Stomach (tissue), 9 donors: ENCODE measurements around the gene RIPOR1. TPM values are rescaled to one million over a fixed set of nuclear protein-coding genes. Genes with fewer than 3 reads are reported as not detected.

Experiments used
- DNase-seq, 2 donors: peaks; one replicate each; pipeline versions ENCODE4 v3.0.0 to v3.0.0-alpha.2; 2013 to 2019
- H3K27ac ChIP-seq, 5 donors: fragments of 200-600 bp in 4 of 5; sonication (generic) in 4 of 5; one replicate each; pipeline ENCODE4 v1.5.1; 2013 to 2019; ENCODE audit warnings: mild to moderate bottlenecking in 1 of 5, moderate library complexity in 1 of 5
- H3K27me3 ChIP-seq, 3 donors: fragments of 200-600 bp; sonication (generic); one replicate each; pipeline ENCODE4 v1.5.1; 2017 to 2019; ENCODE audit warnings: mixed run types in 1 of 3
- H3K36me3 ChIP-seq, 4 donors: fragments of 200-600 bp; sonication (generic); 1 replicate in 3 of 4; 2 replicates in 1 of 4; pipeline ENCODE4 v1.5.1; 2016 to 2019
- H3K4me1 ChIP-seq, 4 donors: fragments of 200-600 bp; sonication (generic); one replicate each; pipeline ENCODE4 v1.5.1; 2016 to 2019
- H3K4me3 ChIP-seq, 4 donors: fragments of 200-600 bp; sonication (generic) in 3 of 4; one replicate each; pipeline ENCODE4 v1.5.1; 2016 to 2019; ENCODE audit warnings: mild to moderate bottlenecking in 1 of 4
- H3K9me3 ChIP-seq, 4 donors: fragments of 200-600 bp; sonication (generic); one replicate each; pipeline ENCODE4 v1.5.1; 2016 to 2019
- CTCF ChIP-seq, 7 experiments: fragments of 450-650 bp in 4 of 7; fragments of 200-600 bp in 3 of 7; sonication (generic) in 3 of 7; IDR thresholded peaks; one replicate each; pipeline ENCODE4 v1.5.1; 2016 to 2019; ENCODE audit warnings: antibody characterized with exemption in 7 of 7, control low read depth in 2 of 7, mild to moderate bottlenecking in 1 of 7
- EP300 ChIP-seq: sonication (generic); formaldehyde crosslinking; IDR thresholded peaks from one replicate; pipeline ENCODE4 v1.6.1; 2017; ENCODE audit warnings: antibody characterized with exemption
- POLR2A ChIP-seq, 4 donors: fragments of 450-650 bp; IDR thresholded peaks; one replicate each; pipeline ENCODE4 v1.6.1; 2016; ENCODE audit warnings: antibody characterized with exemption in 4 of 4, control low read depth in 2 of 4, mild to moderate bottlenecking in 1 of 4, moderate library complexity in 1 of 4
- POLR2AphosphoS5 ChIP-seq, 3 donors: sonication (generic); formaldehyde crosslinking; IDR thresholded peaks; one replicate each; pipeline ENCODE4 v1.6.1; 2016; ENCODE audit warnings: antibody characterized with exemption in 3 of 3
- WGBS, 5 donors: extraction: QIAGEN DNeasy Blood & Tissue Kit in 3 of 5; methylation state at CpG; one replicate each; pipeline versions ENCODE4 v1.1.5 to v1.1.7; 2013 to 2018; 5-methylcytosine and 5-hydroxymethylcytosine counted together
- intact Hi-C: fragments of 100-400 bp; cut with DNase I; formaldehyde crosslinking; loops from one replicate; pipeline ENCODE4 v1.15.1; 2023; ENCODE audit warnings: low total_unique reads
- polyA plus RNA-seq, 3 donors: library from polyadenylated mRNA; stranded (reverse); fragments of 200-250 nt; gene quantifications; one replicate each; pipeline ENCODE4 v1.2.3, GENCODE V29; 2013
- total RNA-seq, 5 donors: library from RNA; depleted of rRNA; stranded (reverse); fragments of >200 nt; gene quantifications; one replicate each; pipeline versions ENCODE4 v1.1.0 to v1.2.3, GENCODE V29; 2014 to 2016
- donor health status: healthy with polysubstance abuse.
- donor health status: Bipolar disorder and iron deficiency.
- donor health status: healthy.

Gene RIPOR1
- total and polyA plus RNA-seq, 8 donors, result 17.2 to 159 (median 27.4) TPM

GRCh38 chr16:67549240-67549639, 20.6 kb downstream of the RIPOR1 start:
- H3K9me3 ChIP-seq, result no peaks in the 10 kb centered on the region
- peak overlapping the region in 1 of 5 donors; percentile 67 for H3K27ac ChIP-seq
- no peak overlapping the region for H3K4me3 ChIP-seq
- 73 to 87% (median 82%) methylated on average over 4 of the region's 4 CpGs for WGBS, 5 donors
- H3K27me3 ChIP-seq, result no peaks in the 10 kb centered on the region
- no peak for DNase-seq
- peaks cover 17 to 46% (median 31%) of the 10 kb centered on the region in 4 donors for H3K36me3 ChIP-seq
- peaks cover 15 to 44% (median 32%) of the 10 kb centered on the region in 4 donors for H3K4me1 ChIP-seq
- intact Hi-C loops, result loop anchor here (5.0 kb wide), 1 partner anchor 93 kb away; no protein-coding TSS in a partner anchor
- TF ChIP-seq POLR2AphosphoS5 (IDR thresholded peaks at IDR 0.05) (no peak), EP300 (no peak), POLR2A (IDR thresholded peaks at IDR 0.05) (no peak), CTCF (IDR thresholded peaks at IDR 0.05) (no peak)

- Histone ChIP-seq H3K9me3 (no peaks in the 10 kb centered on the region), H3K36me3 (peaks cover 10 to 39% (median 24%) of the 10 kb centered on the region in 4 donors), H3K27me3 (no peaks in the 10 kb centered on the region), H3K4me3 (no peak overlapping the region), H3K4me1 (peaks cover 15 to 44% (median 32%) of the 10 kb centered on the region in 4 donors), H3K27ac (no peak overlapping the region)
- intact Hi-C loops, result loop anchor here (5.0 kb wide), 1 partner anchor 92 kb away; no protein-coding TSS in a partner anchor
- TF ChIP-seq POLR2AphosphoS5 (IDR thresholded peaks at IDR 0.05) (no peak), POLR2A (IDR thresholded peaks at IDR 0.05) (no peak), EP300 (no peak), CTCF (IDR thresholded peaks at IDR 0.05) (no peak)
- DNase-seq, result no peak
- 32 to 64% (median 40%) methylated on average over 1 of the region's 1 CpG for WGBS, 5 donors
Measured at GRCh38 chr16:67549936-67550335, 21.3 kb downstream of the RIPOR1 start.

- Histone ChIP-seq H3K27ac (no peak overlapping the region), H3K4me3 (no peak overlapping the region), H3K9me3 (no peaks in the 10 kb centered on the region), H3K4me1 (peaks cover 15 to 44% (median 28%) of the 10 kb centered on the region in 4 donors), H3K27me3 (no peaks in the 10 kb centered on the region), H3K36me3 (peaks cover 0 to 28% (median 13%) of the 10 kb centered on the region in 4 donors)
- no peak for DNase-seq
- TF ChIP-seq EP300 (no peak), POLR2A (IDR thresholded peaks at IDR 0.05) (no peak), POLR2AphosphoS5 (IDR thresholded peaks at IDR 0.05) (no peak), CTCF (IDR thresholded peaks at IDR 0.05) (no peak)
- 91 to 99% (median 97%) methylated on average over 2 of the region's 2 CpGs for WGBS, 5 donors
- intact Hi-C loops, result no loop called here
Measured at GRCh38 chr16:67551091-67551490, 22.5 kb downstream of the RIPOR1 start.

- no peak overlapping the region for H3K4me3 ChIP-seq
- H3K27ac ChIP-seq, result peak overlapping the region in 1 of 5 donors; percentile 10
- no peaks in the 10 kb centered on the region for H3K27me3 ChIP-seq
- no peaks in the 10 kb centered on the region for H3K9me3 ChIP-seq
- WGBS, 5 donors, result 90 to 95% (median 94%) methylated on average over 2 of the region's 2 CpGs
- intact Hi-C loops, result no loop called here
- TF ChIP-seq POLR2A (IDR thresholded peaks at IDR 0.05) (no peak), EP300 (no peak), POLR2AphosphoS5 (IDR thresholded peaks at IDR 0.05) (no peak), CTCF (IDR thresholded peaks at IDR 0.05) (no peak)
- H3K4me1 ChIP-seq, result peaks cover 8 to 39% (median 19%) of the 10 kb centered on the region in 4 donors
- no peak for DNase-seq
- peaks cover 0 to 19% (median 8%) of the 10 kb centered on the region in 4 donors for H3K36me3 ChIP-seq
Measured at GRCh38 chr16:67551972-67552371, 23.3 kb downstream of the RIPOR1 start.
